ENCODE data around the gene NCCRP1.

DNA sequence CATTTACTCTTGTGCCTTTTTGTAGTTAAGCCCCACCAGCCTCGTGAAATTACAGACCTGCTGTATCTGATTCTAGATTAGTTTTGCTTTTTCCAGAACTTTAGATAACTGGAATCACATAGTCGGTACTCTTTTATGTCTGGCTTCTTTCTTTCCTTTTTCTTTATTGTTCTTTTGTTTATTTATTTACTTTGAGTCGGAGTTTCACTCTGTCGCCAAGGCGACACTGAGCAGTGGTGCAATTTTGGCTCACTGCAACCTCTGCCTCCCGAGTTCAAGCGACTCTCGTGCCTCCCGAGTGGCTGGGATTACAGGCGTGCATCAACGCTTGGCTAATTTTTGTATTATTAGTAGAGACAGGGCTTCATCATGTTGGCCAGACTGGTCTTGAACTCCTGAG is 6.0 kb upstream of the NCCRP1 start:
- TF ChIP-seq CTCF (conservative IDR thresholded peaks at IDR 0.05; ENCODE audit: low read length) (no peak), EZH2phosphoT487 (IDR thresholded peaks at IDR 0.05; ENCODE audit: borderline replicate concordance, low read depth, low read length) (no peak)
